Esophagus squamous epithelium (tissue), 4 donors: ENCODE results near the gene RPL12.

Source experiments
- CTCF ChIP-seq, 6 experiments: fragments of 450-650 bp in 4 of 6; fragments of 200-600 bp in 2 of 6; sonication (generic) in 2 of 6; IDR thresholded peaks; one replicate each; pipeline ENCODE4 v1.5.1; 2016 to 2019; ENCODE audit warnings: antibody characterized with exemption in 6 of 6, mild to moderate bottlenecking in 4 of 6, moderate library complexity in 4 of 6
- POLR2A ChIP-seq, 4 donors: fragments of 450-650 bp; IDR thresholded peaks; one replicate each; pipeline ENCODE4 v1.6.1; 2017; ENCODE audit warnings: antibody characterized with exemption in 4 of 4, mild to moderate bottlenecking in 4 of 4, moderate library complexity in 3 of 4

GRCh38 chr9:127422787-127423186 lies 28.4 kb downstream of the RPL12 start:
- TF ChIP-seq CTCF (IDR thresholded peaks at IDR 0.05) (no peak), POLR2A (IDR thresholded peaks at IDR 0.05) (no peak)
